Ovary (tissue), 3 donors: Measurements from ENCODE around the gene TSHZ2.

Experiments used
- EP300 ChIP-seq: sonication (generic); formaldehyde crosslinking; IDR thresholded peaks from one replicate; pipeline ENCODE4 v1.6.1; 2017; ENCODE audit warnings: antibody characterized with exemption
- POLR2A ChIP-seq: fragments of 450-650 bp; IDR thresholded peaks from one replicate; pipeline ENCODE4 v1.6.1; 2017; ENCODE audit warnings: antibody characterized with exemption, mild to moderate bottlenecking, moderate library complexity
- TF ChIP-seq, protein P1 (sequence below), 3 donors: fragments of 450-650 bp in 2 of 3; fragments of 200-600 bp in 1 of 3; IDR thresholded peaks; one replicate each; pipeline versions ENCODE4 v1.5.1 to v1.8.0; 2016 to 2022; ENCODE audit warnings: antibody characterized with exemption in 3 of 3, mild to moderate bottlenecking in 1 of 3
- donor health status: DM: no; HTN: no; CAD: no.

DNA sequence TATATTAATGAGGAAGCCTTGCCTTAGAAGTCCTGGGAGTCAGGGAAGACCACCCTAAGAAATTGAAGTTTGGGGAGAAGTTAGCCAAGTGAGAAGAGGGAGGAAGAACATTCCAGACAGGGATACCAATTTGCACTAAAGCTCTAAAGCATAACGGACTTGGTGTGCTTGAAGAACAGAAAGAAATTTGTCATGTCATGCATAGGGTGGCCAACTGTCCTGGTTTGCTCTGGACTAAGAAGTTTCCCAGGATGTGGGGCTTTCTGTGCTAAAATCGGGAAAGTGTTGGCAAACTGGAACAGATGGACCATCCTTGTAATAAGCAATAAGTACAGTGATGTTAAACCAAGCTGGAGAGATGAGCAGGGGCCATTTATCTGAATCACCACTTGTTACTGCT is 403.9 kb downstream of the TSHZ2 start:
- TF ChIP-seq, protein P1, sequence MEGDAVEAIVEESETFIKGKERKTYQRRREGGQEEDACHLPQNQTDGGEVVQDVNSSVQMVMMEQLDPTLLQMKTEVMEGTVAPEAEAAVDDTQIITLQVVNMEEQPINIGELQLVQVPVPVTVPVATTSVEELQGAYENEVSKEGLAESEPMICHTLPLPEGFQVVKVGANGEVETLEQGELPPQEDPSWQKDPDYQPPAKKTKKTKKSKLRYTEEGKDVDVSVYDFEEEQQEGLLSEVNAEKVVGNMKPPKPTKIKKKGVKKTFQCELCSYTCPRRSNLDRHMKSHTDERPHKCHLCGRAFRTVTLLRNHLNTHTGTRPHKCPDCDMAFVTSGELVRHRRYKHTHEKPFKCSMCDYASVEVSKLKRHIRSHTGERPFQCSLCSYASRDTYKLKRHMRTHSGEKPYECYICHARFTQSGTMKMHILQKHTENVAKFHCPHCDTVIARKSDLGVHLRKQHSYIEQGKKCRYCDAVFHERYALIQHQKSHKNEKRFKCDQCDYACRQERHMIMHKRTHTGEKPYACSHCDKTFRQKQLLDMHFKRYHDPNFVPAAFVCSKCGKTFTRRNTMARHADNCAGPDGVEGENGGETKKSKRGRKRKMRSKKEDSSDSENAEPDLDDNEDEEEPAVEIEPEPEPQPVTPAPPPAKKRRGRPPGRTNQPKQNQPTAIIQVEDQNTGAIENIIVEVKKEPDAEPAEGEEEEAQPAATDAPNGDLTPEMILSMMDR (IDR thresholded peaks at IDR 0.05): no peak
- no peak for TF ChIP-seq POLR2A
- no peak for TF ChIP-seq EP300
